Measurements from ENCODE around the gene RGMA.
A peak's percentile ranks its signal among the peaks of the same experiment; 100 is the strongest.
"Not testable (repeated sequence)": the region's sequence is repeated elsewhere in the genome, so short reads cannot be mapped to it uniquely, and the experiment has no call there.

The RGMA gene

GRCh38 chr15:93046721-93047120 is 42.3 kb downstream of the RGMA start:
- no peak for DNase-seq

- no peak for DNase-seq
These were observed 42.9 kb downstream of the RGMA start for GRCh38 chr15:93046120-93046519.

- DNase-seq: no peak
These were observed 43.7 kb downstream of the RGMA start for GRCh38 chr15:93045191-93045785.

GRCh38 chr15:93044301-93045190 is 44.5 kb downstream of the RGMA start:
- no peak for DNase-seq

- DNase-seq: no peak
These were observed 45.2 kb downstream of the RGMA start for GRCh38 chr15:93043621-93044300.

- DNase-seq: no peak
These were observed 46.2 kb downstream of the RGMA start for GRCh38 chr15:93042691-93043378.

GRCh38 chr15:93042211-93042610 is 46.8 kb downstream of the RGMA start:
- DNase-seq: no peak

GRCh38 chr15:93041159-93041547 is 47.9 kb downstream of the RGMA start:
- DNase-seq: no peak

GRCh38 chr15:93040288-93041158 is 48.5 kb downstream of the RGMA start:
- DNase-seq: no peak

GRCh38 chr15:93039562-93040287 is 49.3 kb downstream of the RGMA start:
- not testable (repeated sequence) for DNase-seq

GRCh38 chr15:93037820-93038705 is 50.9 kb downstream of the RGMA start:
- no peak for DNase-seq

GRCh38 chr15:93036951-93037819 is 51.8 kb downstream of the RGMA start:
- DNase-seq: peak; percentile 5

- peak; percentile 65 for DNase-seq
These were observed 52.8 kb downstream of the RGMA start for GRCh38 chr15:93035953-93036810.

GRCh38 chr15:93035092-93035915 is 53.7 kb downstream of the RGMA start:
- DNase-seq: no peak

- no peak for DNase-seq
These were observed 54.5 kb downstream of the RGMA start for GRCh38 chr15:93034512-93034911.

GRCh38 chr15:93033434-93034045 is 55.5 kb downstream of the RGMA start:
- no peak for DNase-seq

Measured in DMS53 (cell line).